ENCODE results near the gene RDH5. TPM values are rescaled to one million over a fixed set of nuclear protein-coding genes. Genes with fewer than 3 reads are reported as not detected.

The RDH5 gene
- total RNA-seq, 3 donors from 2014 or later (not counting 1 experiment from before 2014, with no cell fraction given) = 9.6 to 19.0 (median 10.1) TPM

GRCh38 chr12:55693323-55694187, 26.6 kb upstream of the RDH5 start:
- Histone ChIP-seq H3K27me3 (ENCODE audit: control insufficient read depth, insufficient read depth, low read length) (no peaks in the 10 kb centered on the region), H3K4me3 (ENCODE audit: low read length) (no peak overlapping the region), H3K36me3 (ENCODE audit: control insufficient read depth, insufficient read depth, low read length) (no peaks in the 10 kb centered on the region), H3K27ac (ENCODE audit: low read length) (no peak overlapping the region), H3K4me1 (ENCODE audit: control insufficient read depth, insufficient read depth, low read length) (no peaks in the 10 kb centered on the region), H3K9me3 (ENCODE audit: control insufficient read depth, insufficient read depth, low read length) (no peaks in the 10 kb centered on the region)
- H3K27ac Mint-ChIP-seq = no peak overlapping the region
- intact Hi-C loops (cut with micrococcal nuclease) = no loop called here
- TF ChIP-seq CTCF (IDR thresholded peaks at IDR 0.05) = no peak
- DNase-seq = no peak
- H3K4me3 Mint-ChIP-seq = no peak overlapping the region
- ATAC-seq = no peak
- no peaks in the 10 kb centered on the region for H3K9me3 Mint-ChIP-seq
- 93% methylated on average over 7 of the region's 7 CpGs for WGBS (ENCODE audit: insufficient coverage)
- H3K36me3 Mint-ChIP-seq = no peaks in the 10 kb centered on the region
- no peaks in the 10 kb centered on the region for H3K4me1 Mint-ChIP-seq
- no peaks in the 10 kb centered on the region for H3K27me3 Mint-ChIP-seq (ENCODE audit: low read depth in 2 of 2)

- Mint-ChIP-seq H3K9me3 (no peaks in the 10 kb centered on the region), H3K36me3 (no peaks in the 10 kb centered on the region), H3K27me3 (ENCODE audit: low read depth in 2 of 2) (no peaks in the 10 kb centered on the region), H3K4me1 (no peaks in the 10 kb centered on the region), H3K27ac (no peak overlapping the region), H3K4me3 (no peak overlapping the region)
- Histone ChIP-seq H3K4me1 (ENCODE audit: control insufficient read depth, insufficient read depth, low read length) (no peaks in the 10 kb centered on the region), H3K27ac (ENCODE audit: low read length) (no peak overlapping the region), H3K27me3 (ENCODE audit: control insufficient read depth, insufficient read depth, low read length) (no peaks in the 10 kb centered on the region), H3K36me3 (ENCODE audit: control insufficient read depth, insufficient read depth, low read length) (no peaks in the 10 kb centered on the region), H3K4me3 (ENCODE audit: low read length) (no peak overlapping the region), H3K9me3 (ENCODE audit: control insufficient read depth, insufficient read depth, low read length) (no peaks in the 10 kb centered on the region)
- 96% methylated on average over 7 of the region's 7 CpGs for WGBS (ENCODE audit: insufficient coverage)
- ATAC-seq = no peak
- intact Hi-C loops (cut with micrococcal nuclease) = no loop called here
- no peak for DNase-seq
- no peak for TF ChIP-seq CTCF (IDR thresholded peaks at IDR 0.05)
Measured at GRCh38 chr12:55694188-55694515, 26.0 kb upstream of the RDH5 start.

- TF ChIP-seq CTCF (IDR thresholded peaks at IDR 0.05) = no peak
- ATAC-seq (no peak), DNase-seq (no peak)
- no peaks in the 10 kb centered on the region for H3K27me3 ChIP-seq (ENCODE audit: control insufficient read depth, insufficient read depth, low read length)
- intact Hi-C loops (cut with micrococcal nuclease) = no loop called here
- H3K9me3 ChIP-seq (ENCODE audit: control insufficient read depth, insufficient read depth, low read length) = no peaks in the 10 kb centered on the region
- H3K36me3 Mint-ChIP-seq = no peaks in the 10 kb centered on the region
- H3K9me3 Mint-ChIP-seq = no peaks in the 10 kb centered on the region
- no peaks in the 10 kb centered on the region for H3K4me1 Mint-ChIP-seq
- H3K27ac Mint-ChIP-seq = no peak overlapping the region
- no peak overlapping the region for H3K4me3 Mint-ChIP-seq
- 87% methylated on average over 4 of the region's 4 CpGs for whole genome bisulfite sequencing (ENCODE audit: insufficient coverage)
- H3K27ac ChIP-seq (ENCODE audit: low read length) = no peak overlapping the region
- H3K27me3 Mint-ChIP-seq (ENCODE audit: low read depth in 2 of 2) = no peaks in the 10 kb centered on the region
- no peaks in the 10 kb centered on the region for H3K36me3 ChIP-seq (ENCODE audit: control insufficient read depth, insufficient read depth, low read length)
- H3K4me3 ChIP-seq (ENCODE audit: low read length) = no peak overlapping the region
- H3K4me1 ChIP-seq (ENCODE audit: control insufficient read depth, insufficient read depth, low read length) = no peaks in the 10 kb centered on the region
Measured at GRCh38 chr12:55694651-55695050, 25.5 kb upstream of the RDH5 start.

- Histone ChIP-seq H3K9me3 (ENCODE audit: control insufficient read depth, insufficient read depth, low read length) (no peaks in the 10 kb centered on the region), H3K27me3 (ENCODE audit: control insufficient read depth, insufficient read depth, low read length) (no peaks in the 10 kb centered on the region), H3K27ac (ENCODE audit: low read length) (no peak overlapping the region), H3K36me3 (ENCODE audit: control insufficient read depth, insufficient read depth, low read length) (no peaks in the 10 kb centered on the region), H3K4me3 (ENCODE audit: low read length) (no peak overlapping the region), H3K4me1 (ENCODE audit: control insufficient read depth, insufficient read depth, low read length) (no peaks in the 10 kb centered on the region)
- H3K27me3 Mint-ChIP-seq (ENCODE audit: low read depth in 2 of 2) = no peaks in the 10 kb centered on the region
- no peak overlapping the region for H3K27ac Mint-ChIP-seq
- no peak overlapping the region for H3K4me3 Mint-ChIP-seq
- H3K9me3 Mint-ChIP-seq = no peaks in the 10 kb centered on the region
- no peaks in the 10 kb centered on the region for H3K36me3 Mint-ChIP-seq
- intact Hi-C loops (cut with micrococcal nuclease) = no loop called here
- no peak for TF ChIP-seq CTCF (IDR thresholded peaks at IDR 0.05)
- ATAC-seq (no peak), DNase-seq (no peak)
- WGBS (ENCODE audit: insufficient coverage) = 83% methylated on average over 7 of the region's 7 CpGs
- H3K4me1 Mint-ChIP-seq = no peaks in the 10 kb centered on the region
Measured at GRCh38 chr12:55695349-55695748, 24.8 kb upstream of the RDH5 start.
